Type B pancreatic cell (in vitro differentiated cells): ENCODE results near the gene GNA12. TPM values are rescaled to one million over a fixed set of nuclear protein-coding genes. Genes with fewer than 3 reads are reported as not detected.
A peak's percentile ranks its signal among the peaks of the same experiment; 100 is the strongest.

Experiments used
- DNase-seq: peaks from one replicate; pipeline ENCODE4 v3.0.0; 2021; ENCODE audit warnings: mixed read lengths; ENCODE audit not compliant: unreplicated experiment; ENCODE audit errors: extremely low spot score
- H3K27ac Mint-ChIP-seq: 2 replicates; pipeline ENCODE4 v1.8.0; 2021; ENCODE audit warnings: mild to moderate bottlenecking, mixed read lengths
- H3K27me3 Mint-ChIP-seq: 2 replicates; pipeline ENCODE4 v1.8.0; 2021; ENCODE audit warnings: mixed read lengths
- H3K36me3 Mint-ChIP-seq: 2 replicates; pipeline ENCODE4 v1.8.0; 2021; ENCODE audit warnings: mixed read lengths
- H3K4me1 Mint-ChIP-seq: one replicate; pipeline ENCODE4 v1.8.0; 2021; ENCODE audit warnings: mixed read lengths; ENCODE audit not compliant: unreplicated experiment
- H3K4me3 Mint-ChIP-seq: 2 replicates; pipeline ENCODE4 v1.8.0; 2021; ENCODE audit warnings: mild to moderate bottlenecking, mixed read lengths
- H3K9me3 Mint-ChIP-seq: 2 replicates; pipeline ENCODE4 v1.8.0; 2021; ENCODE audit warnings: mixed read lengths
- total RNA-seq: library from RNA; stranded (reverse); gene quantifications from 2 replicates; pipeline ENCODE4 v1.2.1, GENCODE V29; 2021; ENCODE audit warnings: low replicate concordance
- TF ChIP-seq, protein P1 (sequence below): fragments of 200-600 bp; sonication (generic); conservative IDR thresholded peaks from 2 replicates; pipeline ENCODE4 v1.5.0; 2021; ENCODE audit warnings: antibody characterized with exemption, mild to moderate bottlenecking

Gene GNA12
- total RNA-seq, 1 donor from 2014 or later: 46.2 TPM

DNA sequence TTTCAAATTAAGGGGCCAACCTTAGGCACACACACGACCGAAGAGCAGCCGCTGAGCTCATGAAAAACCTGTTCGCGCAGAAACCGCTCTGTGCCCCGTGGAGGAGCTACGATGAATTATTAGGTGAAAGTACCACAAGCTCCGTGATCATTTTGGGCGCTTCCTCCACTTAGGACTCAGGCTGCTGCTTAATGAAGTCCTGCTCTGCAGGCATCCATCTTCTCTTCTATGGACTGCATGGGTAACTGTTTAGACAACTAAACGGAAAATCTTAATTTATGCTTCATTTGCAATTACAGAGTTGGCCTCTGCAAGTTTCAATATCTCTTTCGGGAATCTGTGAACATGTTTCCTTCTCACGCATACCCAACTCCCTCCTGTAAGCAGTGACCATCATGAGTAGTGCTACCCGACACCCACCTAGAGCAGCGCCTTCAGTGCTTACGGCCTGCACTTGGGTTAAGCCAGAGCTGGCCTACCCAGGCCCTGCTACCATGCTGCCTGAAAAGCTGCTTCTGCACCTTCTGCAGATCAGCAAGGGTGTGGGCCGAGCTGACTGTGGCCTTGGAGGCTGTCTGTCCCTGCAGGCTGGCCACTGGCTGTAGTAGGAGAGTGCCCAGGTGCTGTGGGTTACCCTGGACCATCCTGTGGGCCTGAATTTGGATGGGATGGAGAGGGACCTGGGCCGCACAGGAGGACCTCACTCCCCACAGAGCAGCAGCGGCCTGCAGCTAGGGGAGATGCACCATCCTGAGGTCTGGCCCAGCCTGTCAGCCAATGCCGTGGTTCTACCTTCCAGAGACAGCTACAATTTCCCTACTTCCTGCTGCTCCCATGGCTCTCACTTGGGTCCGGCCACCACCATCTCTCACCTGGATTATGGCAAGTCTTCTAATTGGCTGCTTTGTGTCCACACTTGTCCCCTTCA is 36.0 kb downstream of the GNA12 start:
- TF ChIP-seq, protein P1, sequence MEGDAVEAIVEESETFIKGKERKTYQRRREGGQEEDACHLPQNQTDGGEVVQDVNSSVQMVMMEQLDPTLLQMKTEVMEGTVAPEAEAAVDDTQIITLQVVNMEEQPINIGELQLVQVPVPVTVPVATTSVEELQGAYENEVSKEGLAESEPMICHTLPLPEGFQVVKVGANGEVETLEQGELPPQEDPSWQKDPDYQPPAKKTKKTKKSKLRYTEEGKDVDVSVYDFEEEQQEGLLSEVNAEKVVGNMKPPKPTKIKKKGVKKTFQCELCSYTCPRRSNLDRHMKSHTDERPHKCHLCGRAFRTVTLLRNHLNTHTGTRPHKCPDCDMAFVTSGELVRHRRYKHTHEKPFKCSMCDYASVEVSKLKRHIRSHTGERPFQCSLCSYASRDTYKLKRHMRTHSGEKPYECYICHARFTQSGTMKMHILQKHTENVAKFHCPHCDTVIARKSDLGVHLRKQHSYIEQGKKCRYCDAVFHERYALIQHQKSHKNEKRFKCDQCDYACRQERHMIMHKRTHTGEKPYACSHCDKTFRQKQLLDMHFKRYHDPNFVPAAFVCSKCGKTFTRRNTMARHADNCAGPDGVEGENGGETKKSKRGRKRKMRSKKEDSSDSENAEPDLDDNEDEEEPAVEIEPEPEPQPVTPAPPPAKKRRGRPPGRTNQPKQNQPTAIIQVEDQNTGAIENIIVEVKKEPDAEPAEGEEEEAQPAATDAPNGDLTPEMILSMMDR: no peak
- Mint-ChIP-seq H3K4me3 (peak overlapping the region; percentile 59), H3K36me3 (peaks cover 10% of the 10 kb centered on the region), H3K4me1 (peaks cover 37% of the 10 kb centered on the region), H3K27me3 (no peaks in the 10 kb centered on the region), H3K9me3 (no peaks in the 10 kb centered on the region), H3K27ac (peak overlapping the region; percentile 14)
- no peak for DNase-seq

DNA sequence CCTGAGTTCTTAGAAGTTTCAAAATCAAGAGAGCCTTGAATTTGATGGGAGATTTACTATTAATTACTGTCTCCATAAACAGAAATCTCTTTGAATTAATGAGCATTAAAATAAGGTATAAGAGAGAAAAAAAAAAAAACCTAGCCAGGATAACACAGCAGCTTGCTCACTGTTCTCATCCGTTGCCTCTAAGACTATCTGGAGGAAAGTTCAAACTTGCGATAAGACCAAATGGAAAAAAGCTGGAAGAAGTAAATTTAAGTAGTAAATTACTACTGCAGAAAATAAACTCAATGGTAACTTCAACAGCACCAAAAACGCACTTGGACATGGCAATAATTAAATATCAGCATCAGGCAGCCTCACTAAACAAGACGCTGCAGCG is 36.7 kb downstream of the GNA12 start:
- Mint-ChIP-seq H3K4me3 (peak overlapping the region; percentile 59), H3K4me1 (peaks cover 44% of the 10 kb centered on the region), H3K27me3 (no peaks in the 10 kb centered on the region), H3K36me3 (peaks cover 10% of the 10 kb centered on the region), H3K9me3 (no peaks in the 10 kb centered on the region), H3K27ac (peak overlapping the region; percentile 14)
- TF ChIP-seq, protein P1: no peak
- no peak for DNase-seq

DNA sequence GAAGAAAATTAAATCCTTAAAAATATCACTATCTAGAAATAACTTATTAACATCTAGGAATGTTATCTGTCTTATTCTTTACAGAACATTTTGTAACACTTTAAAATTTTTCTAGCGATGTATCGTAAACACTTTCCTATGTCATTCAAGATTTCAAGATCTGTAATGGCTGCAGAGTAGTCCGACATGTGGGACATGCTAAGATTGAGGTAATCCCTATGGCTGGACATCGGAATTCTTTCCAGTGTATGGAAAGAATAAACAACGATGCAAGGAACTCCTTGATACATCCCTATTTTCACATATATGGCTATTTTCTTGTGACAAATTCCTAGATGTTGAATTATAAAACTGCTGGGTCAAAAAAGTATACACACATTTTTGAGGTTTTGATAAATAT is 37.5 kb downstream of the GNA12 start:
- no peaks in the 10 kb centered on the region for H3K27me3 Mint-ChIP-seq
- H3K4me1 Mint-ChIP-seq: peaks cover 48% of the 10 kb centered on the region
- peaks cover 10% of the 10 kb centered on the region for H3K36me3 Mint-ChIP-seq
- no peaks in the 10 kb centered on the region for H3K9me3 Mint-ChIP-seq
- H3K27ac Mint-ChIP-seq: no peak overlapping the region
- TF ChIP-seq, protein P1: no peak
- DNase-seq: no peak
- H3K4me3 Mint-ChIP-seq: no peak overlapping the region

DNA sequence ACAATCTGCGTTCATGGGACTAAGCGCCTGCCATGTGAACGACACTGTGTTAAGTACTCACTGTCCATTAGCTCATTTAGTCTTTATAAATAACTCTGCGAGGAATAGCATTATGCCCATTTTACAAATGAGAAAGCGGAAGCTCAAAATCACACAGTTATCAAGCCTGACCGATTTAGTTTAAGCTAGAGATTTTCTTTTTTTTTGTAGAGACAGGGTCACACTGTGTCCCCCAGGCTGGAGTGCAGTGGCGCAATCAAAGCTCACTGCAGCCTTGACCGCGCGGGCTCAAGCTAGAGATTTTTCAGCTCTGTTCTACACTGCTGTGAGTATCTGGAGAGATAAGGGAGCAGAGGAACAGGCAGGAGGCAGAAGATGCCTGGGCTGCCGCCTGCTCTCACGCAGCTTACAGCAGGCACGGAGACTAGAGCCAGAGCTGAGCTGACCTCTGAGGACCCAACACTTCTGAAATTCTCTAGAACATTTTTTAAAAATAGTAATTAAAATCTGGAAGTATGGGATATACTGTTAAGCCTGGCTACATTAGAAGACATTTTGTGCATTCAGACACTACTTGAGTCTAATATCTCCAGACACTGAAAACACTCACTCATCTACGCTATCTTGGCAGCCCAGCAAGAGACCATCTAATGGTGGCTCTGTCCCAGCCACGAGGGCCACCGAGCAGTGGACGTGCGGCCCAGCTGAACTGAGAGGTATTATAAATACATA is 38.7 kb downstream of the GNA12 start:
- peaks cover 56% of the 10 kb centered on the region for H3K4me1 Mint-ChIP-seq
- no peaks in the 10 kb centered on the region for H3K9me3 Mint-ChIP-seq
- H3K4me3 Mint-ChIP-seq: no peak overlapping the region
- TF ChIP-seq, protein P1: no peak
- no peaks in the 10 kb centered on the region for H3K27me3 Mint-ChIP-seq
- DNase-seq: peak; percentile 42
- H3K27ac Mint-ChIP-seq: no peak overlapping the region
- H3K36me3 Mint-ChIP-seq: peaks cover 11% of the 10 kb centered on the region

DNA sequence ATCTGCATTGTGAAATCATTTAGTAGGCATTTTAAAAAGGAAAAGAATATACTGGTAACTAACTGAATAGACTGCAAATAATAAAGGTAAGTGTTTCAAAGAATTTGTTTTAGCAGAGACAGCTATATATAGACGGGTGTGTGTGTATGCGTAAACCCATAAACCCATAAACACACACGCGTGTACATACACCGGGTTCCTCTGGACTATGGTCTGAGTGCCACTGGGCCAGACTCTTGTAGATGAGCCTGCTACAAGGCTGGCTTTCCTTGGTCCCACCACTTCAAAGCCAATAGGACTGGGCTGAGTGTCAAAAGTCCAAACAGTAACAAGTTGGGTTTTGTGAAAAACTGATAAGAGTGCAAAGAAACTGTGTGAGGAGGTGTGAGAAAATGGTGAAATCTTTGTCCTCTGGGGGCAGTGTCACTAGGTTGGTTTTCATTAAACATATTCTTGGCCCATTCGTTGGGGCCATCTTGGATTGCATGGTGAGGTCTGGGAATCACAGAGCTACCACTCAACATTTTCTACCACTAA is 39.8 kb downstream of the GNA12 start:
- H3K27me3 Mint-ChIP-seq: no peaks in the 10 kb centered on the region
- TF ChIP-seq, protein P1: no peak
- H3K4me1 Mint-ChIP-seq: peaks cover 54% of the 10 kb centered on the region
- no peak overlapping the region for H3K27ac Mint-ChIP-seq
- H3K9me3 Mint-ChIP-seq: no peaks in the 10 kb centered on the region
- peaks cover 9% of the 10 kb centered on the region for H3K36me3 Mint-ChIP-seq
- H3K4me3 Mint-ChIP-seq: no peak overlapping the region
- DNase-seq: peak; percentile 39
